T47D (cell line): Measurements from ENCODE around the gene BTN1A1.
"Not testable (repeated sequence)": the region's sequence is repeated elsewhere in the genome, so short reads cannot be mapped to it uniquely, and the experiment has no call there.

ENCODE experiments used
- DNase-seq, 2 experiments: peaks; one replicate each; pipeline versions ENCODE4 v3.0.0 to v3.0.0-alpha.2; 2011 to 2012; ENCODE audit warnings: low read depth in 1 of 2, low spot score in 1 of 2
- JUND ChIP-seq: IDR thresholded peaks from 2 replicates; pipeline ENCODE4 v1.6.1; 2012; ENCODE audit warnings: low read depth
- in situ Hi-C: cut with HindIII; loops from 2 replicates; pipeline ENCODE4 v1.10.0; 2016; ENCODE audit warnings: low sequenced_read_pairs, low pct_unique_long_range_greater_than_20kb

BTN1A1 gene

DNA sequence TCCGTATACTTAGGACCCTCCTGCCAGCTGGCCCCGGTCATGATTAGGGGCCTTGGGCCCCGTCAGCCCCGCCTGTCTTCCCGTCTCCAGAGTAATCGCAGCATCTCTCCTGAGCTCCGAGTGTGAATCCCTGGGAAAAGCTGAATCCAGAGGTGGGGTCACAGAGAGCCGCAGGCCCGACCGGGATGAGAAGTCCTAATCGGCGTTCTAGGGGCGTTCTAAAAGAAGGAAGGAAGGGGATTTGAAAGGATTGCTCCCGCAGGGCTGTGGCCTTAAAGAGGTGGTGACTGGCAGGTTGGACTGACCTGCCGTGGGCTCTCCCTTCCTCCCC lies 38.4 kb downstream of the BTN1A1 start:
- in situ Hi-C loops = no loop called here
- no peak for TF ChIP-seq JUND
- DNase-seq = no peak

- in situ Hi-C loops = no loop called here
- no peak for TF ChIP-seq JUND
- DNase-seq = no peak
Measured at GRCh38 chr6:26539071-26539615, 39.0 kb downstream of the BTN1A1 start.

DNA sequence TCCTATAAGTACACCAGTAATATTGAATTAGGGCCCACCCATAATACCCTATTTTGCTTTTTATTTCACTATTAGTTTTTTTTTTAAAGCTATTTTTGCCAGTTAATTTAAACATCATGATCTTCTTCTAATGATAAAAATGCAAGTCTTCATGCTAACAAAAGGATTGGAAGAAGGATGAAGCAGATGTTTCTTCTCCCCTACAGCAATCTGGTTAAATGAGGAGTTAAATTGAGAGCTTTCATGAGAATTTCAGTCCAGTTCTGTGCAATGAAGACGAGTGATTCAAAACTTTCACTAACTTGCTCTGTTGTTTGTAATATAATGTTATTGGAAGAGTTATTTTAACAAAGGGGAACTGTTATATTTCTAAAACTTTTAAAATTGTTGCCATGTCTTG lies 41.5 kb downstream of the BTN1A1 start:
- TF ChIP-seq JUND = no peak
- in situ Hi-C loops = no loop called here
- DNase-seq = no peak

DNA sequence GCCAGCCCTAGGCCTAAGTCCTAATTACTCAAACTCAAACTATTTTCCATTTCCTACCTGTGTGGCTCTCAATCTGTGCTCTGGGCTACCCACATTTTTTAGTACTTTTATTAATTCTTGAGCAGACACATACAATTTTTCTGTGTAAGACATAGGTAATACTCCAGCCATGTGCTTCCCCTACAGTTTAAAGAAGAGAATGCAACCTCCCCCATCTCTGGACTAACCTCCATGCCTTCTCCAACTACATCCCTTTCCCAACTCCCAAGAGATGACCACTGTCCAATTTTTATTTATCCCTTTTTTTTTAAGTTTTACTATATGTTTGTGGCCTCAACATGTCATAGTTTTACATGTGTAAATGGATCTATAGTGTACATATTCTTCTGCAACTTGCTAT lies 43.9 kb downstream of the BTN1A1 start:
- peak in 1 of 2 experiments; percentile 43 for DNase-seq
- in situ Hi-C loops = no loop called here
- TF ChIP-seq JUND = no peak

- no peak for TF ChIP-seq JUND
- no peak for DNase-seq
- in situ Hi-C loops = no loop called here
Measured at GRCh38 chr6:26544473-26544872, 44.4 kb downstream of the BTN1A1 start.

- no peak for TF ChIP-seq JUND
- in situ Hi-C loops = no loop called here
- DNase-seq = no peak
Measured at GRCh38 chr6:26545627-26546026, 45.5 kb downstream of the BTN1A1 start.

GRCh38 chr6:26547363-26547762 lies 47.3 kb downstream of the BTN1A1 start:
- DNase-seq, in situ Hi-C loops: not testable (repeated sequence)

- no peak for DNase-seq
- TF ChIP-seq JUND = no peak
- in situ Hi-C loops = no loop called here
Measured at GRCh38 chr6:26550250-26550993, 50.3 kb downstream of the BTN1A1 start.

DNA sequence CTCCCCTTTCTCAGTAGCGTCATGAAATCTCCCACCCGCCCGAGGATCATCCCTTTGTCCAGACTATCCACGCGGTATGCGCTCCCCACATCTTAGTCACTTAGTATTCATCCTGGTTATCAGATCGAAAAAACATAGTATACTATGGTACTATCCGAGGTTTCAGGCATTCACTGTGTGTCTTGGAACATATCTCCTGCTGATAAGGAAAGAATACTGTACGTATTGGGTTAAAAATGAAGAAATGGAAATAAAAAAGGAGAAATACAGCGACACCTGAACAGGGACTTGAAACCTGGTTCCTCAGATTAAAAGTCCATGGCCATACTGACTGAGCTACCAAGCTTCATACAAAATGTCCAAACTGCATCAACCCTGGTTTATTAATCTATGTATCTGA lies 52.1 kb downstream of the BTN1A1 start:
- no peak for TF ChIP-seq JUND
- in situ Hi-C loops = no loop called here
- DNase-seq = no peak

GRCh38 chr6:26552640-26553188 lies 52.6 kb downstream of the BTN1A1 start:
- DNase-seq = no peak
- in situ Hi-C loops = no loop called here
- TF ChIP-seq JUND = no peak

DNA sequence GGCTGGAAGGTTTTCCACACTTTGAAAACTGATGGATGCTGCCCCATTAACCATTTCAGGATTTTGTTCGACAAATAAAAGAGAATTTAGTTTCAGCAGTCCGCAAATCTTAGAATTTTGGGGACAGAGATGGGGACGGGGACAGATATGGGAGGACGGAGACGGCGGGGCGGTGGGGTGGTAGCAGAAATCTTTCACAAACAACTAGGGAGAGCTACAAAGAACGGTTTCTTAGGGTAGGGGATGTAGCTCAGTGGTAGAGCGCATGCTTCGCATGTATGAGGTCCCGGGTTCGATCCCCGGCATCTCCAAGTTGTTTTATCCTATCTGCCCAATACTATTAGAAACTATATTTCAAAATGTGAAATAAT lies 53.1 kb downstream of the BTN1A1 start:
- no peak for TF ChIP-seq JUND
- in situ Hi-C loops = no loop called here
- DNase-seq = peak in 1 of 2 experiments; percentile 78

DNA sequence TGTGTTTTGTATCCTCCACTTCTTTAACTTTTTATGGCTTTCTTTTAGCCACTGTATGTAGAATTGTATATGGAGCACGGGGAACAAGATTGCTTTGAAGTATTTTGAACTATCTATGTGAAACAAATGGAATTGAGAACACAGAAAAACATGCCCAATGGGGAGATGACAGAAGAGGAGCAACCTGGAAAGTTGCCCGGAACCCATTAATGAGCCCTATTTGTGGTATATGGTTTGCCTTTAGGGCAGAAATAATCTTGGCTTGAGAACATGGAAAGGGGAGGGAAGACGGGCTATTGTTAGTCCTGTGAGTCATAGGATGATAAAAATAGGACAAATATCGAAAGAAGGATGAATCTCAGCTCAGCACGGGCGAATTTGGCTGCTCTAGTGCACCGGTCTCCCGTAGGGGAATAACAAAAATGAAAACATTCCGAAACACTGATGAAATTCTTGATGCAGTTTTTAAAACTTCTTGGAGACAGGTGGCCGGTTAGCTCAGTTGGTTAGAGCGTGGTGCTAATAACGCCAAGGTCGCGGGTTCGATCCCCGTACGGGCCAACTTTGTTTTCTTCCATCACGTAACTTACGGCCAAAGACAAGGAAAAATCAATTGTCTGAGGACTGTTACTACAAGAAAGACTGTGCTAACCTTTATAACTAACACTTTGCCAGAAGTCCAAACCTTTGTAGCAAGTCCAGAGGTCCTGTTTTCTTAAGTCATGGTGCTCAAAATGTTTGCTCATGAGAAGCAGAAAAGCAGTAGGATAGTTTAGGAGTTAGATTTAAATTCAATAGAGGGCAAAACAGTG lies 53.7 kb downstream of the BTN1A1 start:
- in situ Hi-C loops = no loop called here
- no peak for TF ChIP-seq JUND
- peak in 1 of 2 experiments; percentile 87 for DNase-seq

- no peak for TF ChIP-seq JUND
- in situ Hi-C loops = no loop called here
- no peak for DNase-seq
Measured at GRCh38 chr6:26554447-26554696, 54.3 kb downstream of the BTN1A1 start.
